Endothelial cell of umbilical vein (primary cell): ENCODE measurements around the gene MAPT.

Experiments
- CTCF ChIP-seq, 2 donors: IDR thresholded peaks; 1 replicate in 1 of 2; 2 replicates in 1 of 2; pipeline ENCODE4 v1.5.1; 2011; ENCODE audit warnings: low read length in 2 of 2, mild to moderate bottlenecking in 2 of 2, moderate library complexity in 2 of 2, control low read depth in 1 of 2, inconsistent platforms in 1 of 2, low read depth in 1 of 2; ENCODE audit not compliant: insufficient read depth in 1 of 2; ENCODE audit errors: extremely low read depth in 1 of 2
- FOS ChIP-seq: IDR thresholded peaks from 2 replicates; pipeline ENCODE4 v1.6.1; 2011; ENCODE audit warnings: mild to moderate bottlenecking, low read length, moderate library complexity, borderline replicate concordance; ENCODE audit not compliant: insufficient read depth
- JUN ChIP-seq: IDR thresholded peaks from 2 replicates; pipeline ENCODE4 v1.6.1; 2011; ENCODE audit warnings: borderline replicate concordance, low read depth; ENCODE audit not compliant: insufficient read length, insufficient read depth
- POLR2A ChIP-seq: IDR thresholded peaks from 2 replicates; pipeline ENCODE4 v1.6.1; 2012; ENCODE audit warnings: low read depth, mild to moderate bottlenecking, control low read depth, low read length

GRCh38 chr17:46047856-46048255 is 153.5 kb downstream of the MAPT start:
- TF ChIP-seq CTCF (IDR thresholded peaks at IDR 0.05; ENCODE audit: extremely low read depth in 1 of 2, insufficient read depth in 1 of 2, low read depth in 1 of 2, low read length in 2 of 2) (no peak), POLR2A (no peak), JUN (no peak), FOS (no peak)
